ENCODE measurements around the gene SIRPB2. TPM values are rescaled to one million over a fixed set of nuclear protein-coding genes. Genes with fewer than 3 reads are reported as not detected.

Gene SIRPB2
- total RNA-seq, 6 experiments from 2014 or later: not detected

- no peak for TF ChIP-seq CTCF (IDR thresholded peaks at IDR 0.05)
- no peak overlapping the region for H3K27ac Mint-ChIP-seq
- no peak overlapping the region for H3K4me3 Mint-ChIP-seq
- no peaks in the 10 kb centered on the region for H3K27me3 Mint-ChIP-seq (ENCODE audit: insufficient read depth)
- no peaks in the 10 kb centered on the region for H3K4me1 Mint-ChIP-seq (ENCODE audit: low read depth)
- H3K9me3 Mint-ChIP-seq: peaks cover 3% of the 10 kb centered on the region; the same call in 1 of the 2 replicates
- H3K36me3 Mint-ChIP-seq (ENCODE audit: low read depth): peaks cover 35% of the 10 kb centered on the region
- no peak for DNase-seq
These were observed 44.7 kb downstream of the SIRPB2 start for GRCh38 chr20:1446536-1446935.

- Mint-ChIP-seq H3K9me3 (no peaks in the 10 kb centered on the region), H3K4me1 (ENCODE audit: low read depth) (no peaks in the 10 kb centered on the region), H3K4me3 (no peak overlapping the region), H3K36me3 (ENCODE audit: low read depth) (peaks cover 25% of the 10 kb centered on the region), H3K27me3 (ENCODE audit: insufficient read depth) (peaks cover 2% of the 10 kb centered on the region; the same call in 1 of the 2 replicates), H3K27ac (no peak overlapping the region)
- no peak for TF ChIP-seq CTCF (IDR thresholded peaks at IDR 0.05)
- no peak for DNase-seq
These were observed 48.1 kb downstream of the SIRPB2 start for GRCh38 chr20:1443085-1443484.

GRCh38 chr20:1442304-1442703 is 48.9 kb downstream of the SIRPB2 start:
- no peak for TF ChIP-seq CTCF (IDR thresholded peaks at IDR 0.05)
- H3K36me3 Mint-ChIP-seq (ENCODE audit: low read depth): peaks cover 25% of the 10 kb centered on the region
- H3K27me3 Mint-ChIP-seq (ENCODE audit: insufficient read depth): peaks cover 2% of the 10 kb centered on the region; the same call in 1 of the 2 replicates
- H3K9me3 Mint-ChIP-seq: no peaks in the 10 kb centered on the region
- DNase-seq: no peak
- peaks cover 2% of the 10 kb centered on the region; the same call in 1 of the 2 replicates for H3K4me1 Mint-ChIP-seq (ENCODE audit: low read depth)
- no peak overlapping the region for H3K4me3 Mint-ChIP-seq
- no peak overlapping the region for H3K27ac Mint-ChIP-seq

GRCh38 chr20:1441133-1441532 is 50.1 kb downstream of the SIRPB2 start:
- Mint-ChIP-seq H3K9me3 (no peaks in the 10 kb centered on the region), H3K27me3 (ENCODE audit: insufficient read depth) (peaks cover 2% of the 10 kb centered on the region; the same call in 1 of the 2 replicates), H3K27ac (no peak overlapping the region), H3K36me3 (ENCODE audit: low read depth) (peaks cover 25% of the 10 kb centered on the region), H3K4me1 (ENCODE audit: low read depth) (peaks cover 8% of the 10 kb centered on the region), H3K4me3 (no peak overlapping the region)
- no peak for TF ChIP-seq CTCF (IDR thresholded peaks at IDR 0.05)
- DNase-seq: no peak

- peaks cover 25% of the 10 kb centered on the region for H3K36me3 Mint-ChIP-seq (ENCODE audit: low read depth)
- H3K4me1 Mint-ChIP-seq (ENCODE audit: low read depth): peaks cover 18% of the 10 kb centered on the region
- DNase-seq: peak; percentile 21
- TF ChIP-seq CTCF (IDR thresholded peaks at IDR 0.05): peak; percentile 73
- H3K27me3 Mint-ChIP-seq (ENCODE audit: insufficient read depth): peaks cover 2% of the 10 kb centered on the region; the same call in 1 of the 2 replicates
- H3K9me3 Mint-ChIP-seq: no peaks in the 10 kb centered on the region
- H3K27ac Mint-ChIP-seq: no peak overlapping the region
- no peak overlapping the region for H3K4me3 Mint-ChIP-seq
These were observed 51.2 kb downstream of the SIRPB2 start for GRCh38 chr20:1440024-1440423.

- H3K27ac Mint-ChIP-seq: no peak overlapping the region
- no peaks in the 10 kb centered on the region for H3K9me3 Mint-ChIP-seq
- H3K27me3 Mint-ChIP-seq (ENCODE audit: insufficient read depth): peaks cover 2% of the 10 kb centered on the region
- peaks cover 31% of the 10 kb centered on the region for H3K4me1 Mint-ChIP-seq (ENCODE audit: low read depth)
- no peak overlapping the region for H3K4me3 Mint-ChIP-seq
- H3K36me3 Mint-ChIP-seq (ENCODE audit: low read depth): peaks cover 18% of the 10 kb centered on the region
- no peak for DNase-seq
- TF ChIP-seq CTCF (IDR thresholded peaks at IDR 0.05): no peak
These were observed 52.9 kb downstream of the SIRPB2 start for GRCh38 chr20:1438361-1438760.

Measured in HFFc6 (cell line).